Hematopoietic multipotent progenitor cell treated with erythropoietin and hydrocortisone succinate and interleukin-3 and kit ligand, for 17 days (in vitro differentiated cells): ENCODE results near the gene CSF1R.
"Not testable (repeated sequence)": the region's sequence is repeated elsewhere in the genome, so short reads cannot be mapped to it uniquely, and the experiment has no call there.

ENCODE experiments used
- DNase-seq: peaks from one replicate; pipeline ENCODE4 v3.0.0-alpha.2; 2015; ENCODE audit warnings: low spot score

Gene CSF1R

GRCh38 chr5:150054569-150054968 is 31.8 kb downstream of the CSF1R start:
- DNase-seq: no peak

GRCh38 chr5:150053713-150054392 is 32.5 kb downstream of the CSF1R start:
- no peak for DNase-seq

GRCh38 chr5:150052956-150053712 is 33.2 kb downstream of the CSF1R start:
- DNase-seq: peak; percentile 18

GRCh38 chr5:150052226-150052955 is 34.0 kb downstream of the CSF1R start:
- DNase-seq: no peak

GRCh38 chr5:150051657-150052195 is 34.6 kb downstream of the CSF1R start:
- DNase-seq: no peak

- DNase-seq: not testable (repeated sequence)
Observed at GRCh38 chr5:150050172-150050811, 36.1 kb downstream of the CSF1R start.

- no peak for DNase-seq
Observed at GRCh38 chr5:150046031-150046430, 40.3 kb downstream of the CSF1R start.

- peak; percentile 53 for DNase-seq
Observed at GRCh38 chr5:150045549-150045948, 40.8 kb downstream of the CSF1R start.

- DNase-seq: no peak
Observed at GRCh38 chr5:150044712-150045111, 41.6 kb downstream of the CSF1R start.

- DNase-seq: peak; percentile 35
Observed at GRCh38 chr5:150044329-150044681, 42.0 kb downstream of the CSF1R start.

- no peak for DNase-seq
Observed at GRCh38 chr5:150043657-150044328, 42.6 kb downstream of the CSF1R start.

- DNase-seq: no peak
Observed at GRCh38 chr5:150042459-150042858, 43.9 kb downstream of the CSF1R start.

- DNase-seq: no peak
Observed at GRCh38 chr5:150038547-150038946, 47.8 kb downstream of the CSF1R start.

- DNase-seq: no peak
Observed at GRCh38 chr5:150036513-150036912, 49.8 kb downstream of the CSF1R start.

- no peak for DNase-seq
Observed at GRCh38 chr5:150035139-150035895, 51.0 kb downstream of the CSF1R start.

- no peak for DNase-seq
Observed at GRCh38 chr5:150034662-150035061, 51.7 kb downstream of the CSF1R start.

GRCh38 chr5:150033334-150033733 is 53.0 kb downstream of the CSF1R start:
- no peak for DNase-seq

GRCh38 chr5:150028047-150028446 is 58.3 kb downstream of the CSF1R start:
- not testable (repeated sequence) for DNase-seq

- DNase-seq: peak; percentile 72
Observed at GRCh38 chr5:150026682-150027172, 59.6 kb downstream of the CSF1R start.

GRCh38 chr5:150024346-150024984 is 61.9 kb downstream of the CSF1R start:
- DNase-seq: peak; percentile 37
